ENCODE measurements around the gene CLDN17.

DNA sequence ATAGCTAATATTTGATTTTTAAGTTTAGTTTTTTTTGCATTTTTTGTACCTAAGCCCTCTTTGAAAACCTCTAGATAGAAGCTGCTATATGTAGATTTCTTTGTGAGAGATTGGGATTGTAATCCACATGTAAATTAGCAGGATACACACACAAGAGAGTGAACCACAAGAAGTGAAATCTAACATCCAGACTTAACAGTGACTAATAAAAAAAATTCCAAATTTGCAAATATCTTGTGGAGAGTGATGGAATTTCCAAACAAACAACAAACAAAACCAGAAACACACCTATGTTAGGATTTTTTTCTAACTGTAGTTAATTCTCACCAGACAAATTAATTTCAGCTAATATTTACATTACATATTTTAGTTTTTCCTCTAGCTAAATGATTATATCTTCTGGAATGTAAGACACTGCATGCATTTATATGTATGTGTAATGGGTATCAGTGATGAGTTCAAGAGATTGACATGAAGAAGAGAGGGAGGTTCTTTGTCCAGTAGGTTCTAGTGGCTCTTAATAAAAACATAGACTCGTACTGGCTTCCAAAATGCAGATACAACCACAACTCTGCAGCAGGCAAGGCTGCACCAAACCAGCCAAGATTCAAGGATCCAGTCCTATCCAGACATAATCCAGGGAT lies 12.8 kb downstream of the CLDN17 start:
- TF ChIP-seq POLR2A (IDR thresholded peaks at IDR 0.05): no peak
- TF ChIP-seq, protein P1, sequence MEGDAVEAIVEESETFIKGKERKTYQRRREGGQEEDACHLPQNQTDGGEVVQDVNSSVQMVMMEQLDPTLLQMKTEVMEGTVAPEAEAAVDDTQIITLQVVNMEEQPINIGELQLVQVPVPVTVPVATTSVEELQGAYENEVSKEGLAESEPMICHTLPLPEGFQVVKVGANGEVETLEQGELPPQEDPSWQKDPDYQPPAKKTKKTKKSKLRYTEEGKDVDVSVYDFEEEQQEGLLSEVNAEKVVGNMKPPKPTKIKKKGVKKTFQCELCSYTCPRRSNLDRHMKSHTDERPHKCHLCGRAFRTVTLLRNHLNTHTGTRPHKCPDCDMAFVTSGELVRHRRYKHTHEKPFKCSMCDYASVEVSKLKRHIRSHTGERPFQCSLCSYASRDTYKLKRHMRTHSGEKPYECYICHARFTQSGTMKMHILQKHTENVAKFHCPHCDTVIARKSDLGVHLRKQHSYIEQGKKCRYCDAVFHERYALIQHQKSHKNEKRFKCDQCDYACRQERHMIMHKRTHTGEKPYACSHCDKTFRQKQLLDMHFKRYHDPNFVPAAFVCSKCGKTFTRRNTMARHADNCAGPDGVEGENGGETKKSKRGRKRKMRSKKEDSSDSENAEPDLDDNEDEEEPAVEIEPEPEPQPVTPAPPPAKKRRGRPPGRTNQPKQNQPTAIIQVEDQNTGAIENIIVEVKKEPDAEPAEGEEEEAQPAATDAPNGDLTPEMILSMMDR (IDR thresholded peaks at IDR 0.05): no peak
- no peak for TF ChIP-seq POLR2AphosphoS5 (IDR thresholded peaks at IDR 0.05; ENCODE audit: insufficient read depth in 1 of 2, low read depth in 1 of 2)

All from vagina (tissue), 2 donors.